ENCODE data around the gene ENDOU.

The ENDOU gene

DNA sequence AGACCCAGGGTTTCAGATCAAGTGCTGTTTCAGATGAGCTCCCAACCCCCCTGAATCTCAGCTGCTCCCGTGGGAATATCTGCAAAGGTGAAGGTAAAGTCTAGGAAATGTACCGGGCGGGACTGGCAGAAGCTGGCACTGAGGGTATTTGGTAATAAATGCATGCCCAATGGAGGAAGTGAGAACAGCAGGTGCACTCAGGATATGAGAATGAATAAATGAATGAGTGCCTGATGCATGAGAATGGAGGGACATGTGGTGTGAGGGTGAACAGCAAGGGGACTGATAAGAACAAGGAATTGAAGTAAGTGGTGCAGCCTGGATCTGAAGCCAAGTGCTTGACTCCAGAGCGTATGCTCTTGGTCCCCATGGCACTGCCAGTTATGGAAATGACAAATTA lies 21.8 kb upstream of the ENDOU start:
- TF ChIP-seq, protein P1, sequence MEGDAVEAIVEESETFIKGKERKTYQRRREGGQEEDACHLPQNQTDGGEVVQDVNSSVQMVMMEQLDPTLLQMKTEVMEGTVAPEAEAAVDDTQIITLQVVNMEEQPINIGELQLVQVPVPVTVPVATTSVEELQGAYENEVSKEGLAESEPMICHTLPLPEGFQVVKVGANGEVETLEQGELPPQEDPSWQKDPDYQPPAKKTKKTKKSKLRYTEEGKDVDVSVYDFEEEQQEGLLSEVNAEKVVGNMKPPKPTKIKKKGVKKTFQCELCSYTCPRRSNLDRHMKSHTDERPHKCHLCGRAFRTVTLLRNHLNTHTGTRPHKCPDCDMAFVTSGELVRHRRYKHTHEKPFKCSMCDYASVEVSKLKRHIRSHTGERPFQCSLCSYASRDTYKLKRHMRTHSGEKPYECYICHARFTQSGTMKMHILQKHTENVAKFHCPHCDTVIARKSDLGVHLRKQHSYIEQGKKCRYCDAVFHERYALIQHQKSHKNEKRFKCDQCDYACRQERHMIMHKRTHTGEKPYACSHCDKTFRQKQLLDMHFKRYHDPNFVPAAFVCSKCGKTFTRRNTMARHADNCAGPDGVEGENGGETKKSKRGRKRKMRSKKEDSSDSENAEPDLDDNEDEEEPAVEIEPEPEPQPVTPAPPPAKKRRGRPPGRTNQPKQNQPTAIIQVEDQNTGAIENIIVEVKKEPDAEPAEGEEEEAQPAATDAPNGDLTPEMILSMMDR (IDR thresholded peaks at IDR 0.05; ENCODE audit: low read depth, low read length, missing control alignments), result no peak
- no peak overlapping the region for H3K4me3 ChIP-seq (replicated peaks; ENCODE audit: low read depth, low read length)
- DNase-seq (ENCODE audit: extremely low read depth, low read depth), result no peak

DNA sequence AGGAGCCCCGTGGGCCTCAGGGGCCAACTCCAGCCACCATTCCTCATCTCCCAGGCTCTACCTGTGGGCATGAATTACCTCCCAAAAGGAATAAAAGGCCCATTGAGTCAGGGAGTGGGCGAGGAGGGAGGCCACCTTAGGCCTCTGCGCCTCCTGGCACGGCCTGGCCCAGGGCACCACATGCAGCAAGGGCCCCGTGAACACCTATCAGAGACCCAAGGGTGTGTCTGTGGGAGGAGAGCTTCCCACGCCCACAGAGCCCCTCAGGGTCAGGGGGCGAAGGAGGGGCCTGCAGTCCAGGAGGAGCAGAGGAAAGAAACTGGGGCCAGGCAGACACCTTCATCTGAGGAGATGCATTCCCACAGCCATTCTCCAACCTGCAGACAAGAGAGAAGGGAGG lies 21.2 kb upstream of the ENDOU start:
- no peak overlapping the region for H3K4me3 ChIP-seq (replicated peaks; ENCODE audit: low read depth, low read length)
- TF ChIP-seq, protein P1 (IDR thresholded peaks at IDR 0.05; ENCODE audit: low read depth, low read length, missing control alignments), result no peak
- DNase-seq (ENCODE audit: extremely low read depth, low read depth), result no peak

DNA sequence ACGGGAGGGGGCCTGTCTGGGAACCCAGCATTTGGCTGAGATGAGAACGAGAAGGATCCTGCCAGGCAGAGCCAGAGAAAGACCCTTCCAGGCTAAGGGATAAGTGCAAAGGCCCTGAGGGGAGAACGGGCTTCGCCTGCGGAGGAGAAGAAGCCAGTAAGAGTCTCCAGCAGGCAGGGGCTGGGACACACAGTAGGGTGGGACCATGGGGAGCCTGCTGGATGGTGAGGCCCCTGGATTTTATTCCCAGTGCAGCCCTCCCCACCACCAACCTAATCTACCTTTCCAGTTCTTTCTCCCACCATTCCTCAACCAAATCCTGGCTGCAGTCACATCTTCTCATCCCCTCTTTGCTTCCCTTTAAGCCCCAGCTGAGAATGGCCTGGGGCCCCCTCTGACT lies 20.8 kb upstream of the ENDOU start:
- no peak for DNase-seq (ENCODE audit: extremely low read depth, low read depth)
- TF ChIP-seq, protein P1 (IDR thresholded peaks at IDR 0.05; ENCODE audit: low read depth, low read length, missing control alignments), result no peak
- no peak overlapping the region for H3K4me3 ChIP-seq (replicated peaks; ENCODE audit: low read depth, low read length)

DNA sequence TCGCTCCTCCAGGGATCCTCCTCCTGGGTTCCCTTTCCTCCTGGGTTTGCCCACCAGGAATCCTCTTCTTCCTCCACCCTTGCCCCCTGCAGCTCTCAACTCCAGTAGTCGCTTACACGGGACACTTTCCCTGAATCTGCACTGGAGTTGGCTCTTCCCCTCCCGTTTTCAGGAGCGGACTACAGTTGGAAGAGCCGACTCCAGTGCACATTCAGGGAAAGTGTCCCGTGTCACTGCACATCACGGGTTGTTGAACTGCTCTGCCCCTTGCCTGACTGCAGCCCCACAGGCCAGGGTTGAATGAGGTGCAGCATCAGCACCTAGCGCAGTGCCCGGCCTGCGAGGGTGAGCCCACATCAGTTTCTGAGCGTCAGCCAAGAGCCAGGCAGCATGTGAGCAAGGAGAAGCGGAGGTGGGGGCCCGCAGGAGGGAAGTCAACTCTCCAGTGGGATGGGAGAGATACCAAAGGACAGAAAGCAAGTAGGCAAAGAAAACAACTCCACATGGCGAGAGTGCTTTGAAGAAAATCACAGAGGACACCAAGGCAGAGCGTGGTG lies 20.3 kb upstream of the ENDOU start:
- H3K4me3 ChIP-seq (replicated peaks; ENCODE audit: low read depth, low read length), result no peak overlapping the region
- DNase-seq (ENCODE audit: extremely low read depth, low read depth), result no peak
- TF ChIP-seq, protein P1 (IDR thresholded peaks at IDR 0.05; ENCODE audit: low read depth, low read length, missing control alignments), result no peak

DNA sequence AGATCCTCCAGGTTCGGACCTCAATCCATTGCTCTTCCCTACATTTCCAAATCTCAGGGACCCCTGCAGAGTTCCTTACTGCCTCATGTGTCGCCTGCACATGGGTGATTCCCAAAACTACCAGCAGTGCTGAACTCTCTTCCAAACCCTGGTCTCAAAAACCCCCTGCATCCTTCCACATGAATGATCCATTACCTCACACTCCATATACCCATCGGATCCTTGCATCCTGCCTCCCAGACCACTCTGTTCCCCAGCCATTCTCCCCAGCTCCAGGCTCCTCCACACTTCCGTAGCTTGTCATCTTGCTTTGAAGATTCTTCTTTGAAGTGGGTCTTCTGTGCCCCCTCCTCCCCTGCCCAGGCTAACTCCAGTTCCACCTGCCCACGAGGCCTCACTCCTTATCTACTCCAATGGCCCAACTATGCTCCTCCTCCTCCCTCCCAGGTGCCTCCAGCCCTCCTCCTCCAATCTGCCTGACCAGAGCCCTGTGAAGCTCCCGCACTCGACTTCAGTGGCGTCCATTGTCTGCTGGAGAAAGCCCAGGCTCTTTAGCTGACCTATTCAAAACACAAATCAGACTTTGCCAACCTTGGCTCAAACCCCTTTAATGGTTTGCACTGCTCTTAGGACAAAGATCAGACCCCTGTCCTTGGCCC lies 19.6 kb upstream of the ENDOU start:
- TF ChIP-seq, protein P1 (IDR thresholded peaks at IDR 0.05; ENCODE audit: low read depth, low read length, missing control alignments), result no peak
- DNase-seq (ENCODE audit: extremely low read depth, low read depth), result no peak
- H3K4me3 ChIP-seq (replicated peaks; ENCODE audit: low read depth, low read length), result no peak overlapping the region

DNA sequence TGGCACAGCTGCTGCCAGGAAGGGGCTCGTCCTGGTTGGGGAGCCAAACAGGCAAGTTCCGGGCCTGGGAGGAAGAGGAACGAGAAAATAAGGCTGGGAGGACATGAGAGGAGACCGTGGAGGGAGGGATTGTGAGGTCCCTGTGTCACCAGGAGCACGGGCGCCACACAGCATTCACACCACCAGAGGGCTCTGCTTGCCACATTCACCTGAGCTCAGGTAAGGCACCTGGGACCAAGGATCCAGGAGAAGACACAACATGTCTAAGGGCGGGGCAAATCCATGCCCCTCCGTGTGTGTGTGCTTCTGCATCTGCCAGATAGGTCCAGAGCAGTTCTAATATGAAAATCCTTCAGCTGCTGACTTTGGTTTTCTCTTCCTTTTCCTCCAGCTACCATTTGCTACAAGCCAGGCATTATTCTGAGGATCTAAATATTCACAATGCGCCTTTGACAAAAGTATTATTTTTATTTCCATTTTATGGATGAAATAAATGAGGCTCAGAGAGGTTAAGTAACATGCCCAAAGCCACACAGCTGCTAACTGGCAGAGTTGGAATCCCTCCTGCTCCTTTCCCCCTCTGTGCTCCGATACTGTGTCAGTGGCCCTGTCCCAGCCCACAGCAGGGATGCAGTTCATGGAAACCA lies 18.8 kb upstream of the ENDOU start:
- TF ChIP-seq, protein P1 (IDR thresholded peaks at IDR 0.05; ENCODE audit: low read depth, low read length, missing control alignments), result peak; percentile 8
- no peak for DNase-seq (ENCODE audit: extremely low read depth, low read depth)
- H3K4me3 ChIP-seq (replicated peaks; ENCODE audit: low read depth, low read length), result no peak overlapping the region
